HG02870 (cell line): ENCODE measurements around the gene UBE2L5.

Experiments
- ATAC-seq: cut with Tn5 transposase; IDR thresholded peaks from one replicate; pipeline ENCODE4 v1.9.1; 2021; ENCODE audit warnings: mild to moderate bottlenecking, moderate library complexity; ENCODE audit not compliant: unreplicated experiment

Gene UBE2L5

DNA sequence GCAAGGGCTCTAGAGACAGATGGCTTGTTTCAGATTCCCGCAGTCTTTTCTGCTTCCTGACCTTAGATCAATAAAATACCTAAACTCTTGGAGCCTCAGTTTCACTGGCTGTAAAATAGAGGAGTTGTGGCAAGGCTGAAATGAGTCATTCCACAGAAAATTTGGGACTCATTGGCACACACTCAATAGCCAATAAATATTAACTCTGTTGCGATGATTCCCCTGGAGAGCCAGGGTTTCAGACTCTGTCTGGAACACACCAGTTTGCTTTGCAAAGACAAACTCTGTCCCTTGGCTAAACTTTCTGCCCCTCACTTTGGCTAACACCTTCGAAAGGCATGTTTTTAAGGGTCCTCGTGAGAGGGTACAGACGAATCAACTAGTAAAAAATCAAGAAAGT lies 18.1 kb upstream of the UBE2L5 start:
- no peak for ATAC-seq

DNA sequence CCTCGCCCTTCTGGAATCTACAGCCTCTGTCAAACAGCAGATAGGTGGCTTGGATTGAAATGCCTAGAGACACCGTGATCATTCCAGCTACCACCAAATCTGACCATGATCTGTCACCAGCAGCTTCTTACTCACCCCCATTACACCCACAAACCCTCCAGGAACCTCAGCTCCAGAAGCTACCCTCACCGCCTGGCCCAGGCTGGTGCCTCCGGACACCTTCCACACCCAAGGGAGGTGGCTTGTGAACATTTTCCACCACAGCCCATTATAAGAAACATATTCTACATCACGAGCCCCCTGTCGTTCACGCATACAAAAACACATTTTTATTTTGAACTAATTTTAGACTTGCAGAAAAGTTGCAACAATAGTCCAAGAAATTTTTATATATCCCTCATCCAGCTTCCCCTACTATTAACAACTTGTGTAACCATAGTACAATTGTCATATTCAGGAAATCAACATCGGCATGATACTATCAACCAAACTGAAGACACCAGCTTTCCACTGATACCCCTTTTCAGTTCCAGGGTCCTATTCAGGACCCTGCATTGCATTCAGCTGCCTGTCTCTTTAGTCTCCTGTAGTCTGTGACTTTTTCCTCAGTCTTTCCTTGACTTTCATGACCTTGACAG lies 15.4 kb upstream of the UBE2L5 start:
- ATAC-seq, result no peak

GRCh38 chr13:30408319-30409101 lies 13.8 kb upstream of the UBE2L5 start:
- peak; percentile 92 for ATAC-seq

DNA sequence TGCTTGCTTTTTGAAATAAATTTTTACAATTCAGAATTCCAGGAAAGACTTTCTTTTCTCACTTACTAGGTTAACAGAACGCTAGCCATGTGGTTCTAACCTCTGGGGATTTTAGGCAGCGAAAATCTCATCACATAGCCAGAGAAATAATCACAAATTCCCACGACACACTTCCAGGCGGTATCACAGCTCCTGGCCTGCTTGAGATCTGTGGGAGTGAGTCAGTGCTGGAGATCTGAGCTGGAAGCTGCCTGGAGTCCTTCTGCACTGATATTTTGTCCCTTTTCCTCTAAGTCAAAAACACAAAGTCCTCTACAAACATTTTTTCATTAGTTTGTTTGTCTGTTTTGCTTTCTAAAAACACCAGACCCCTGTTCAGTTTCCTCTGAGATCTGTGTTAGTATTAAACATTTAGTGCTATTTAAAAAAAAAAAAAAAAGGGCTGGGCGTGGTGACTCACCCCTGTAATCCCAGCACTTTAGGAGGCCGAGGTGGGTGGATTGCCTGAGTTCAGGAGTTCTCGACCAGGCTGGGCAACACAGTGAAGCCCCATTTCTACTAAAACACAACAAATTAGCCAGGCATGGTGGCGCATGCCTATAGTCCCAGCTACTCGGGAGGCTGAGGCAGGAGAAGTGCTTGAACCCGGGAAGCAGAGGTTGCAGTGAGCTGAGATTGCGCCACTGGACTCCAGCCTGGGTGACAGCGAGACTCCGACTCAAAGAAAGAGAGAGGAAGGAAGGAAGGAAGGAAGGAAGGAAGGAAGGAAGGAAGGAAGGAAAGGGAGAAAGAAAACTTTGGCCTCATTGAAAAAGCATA lies 12.2 kb upstream of the UBE2L5 start:
- ATAC-seq, result no peak

- no peak for ATAC-seq
These were observed 11.6 kb upstream of the UBE2L5 start for GRCh38 chr13:30410705-30411125.

DNA sequence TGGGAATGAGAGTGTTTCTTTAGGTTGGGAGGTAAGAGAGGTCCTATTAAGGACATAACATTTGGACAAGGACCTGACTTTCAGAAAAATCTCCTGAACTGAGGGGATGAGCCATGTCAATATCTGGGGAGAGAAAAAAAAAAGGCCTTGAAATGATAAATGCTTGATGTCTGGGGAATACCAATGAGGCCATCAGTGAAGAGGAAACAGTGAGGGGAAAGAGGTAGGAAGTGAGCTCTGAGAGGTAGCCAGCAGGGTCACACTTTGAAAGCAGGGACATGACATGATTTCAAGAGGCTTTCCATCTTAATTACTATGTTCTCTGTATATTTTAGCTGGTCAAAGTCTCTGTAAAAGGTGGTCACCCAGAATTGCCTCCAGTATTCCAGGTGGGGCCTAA lies 9.9 kb upstream of the UBE2L5 start:
- ATAC-seq, result no peak

- ATAC-seq, result no peak
These were observed 8.5 kb upstream of the UBE2L5 start for GRCh38 chr13:30413842-30414241.

GRCh38 chr13:30415430-30416030 lies 6.8 kb upstream of the UBE2L5 start:
- peak; percentile 75 for ATAC-seq

DNA sequence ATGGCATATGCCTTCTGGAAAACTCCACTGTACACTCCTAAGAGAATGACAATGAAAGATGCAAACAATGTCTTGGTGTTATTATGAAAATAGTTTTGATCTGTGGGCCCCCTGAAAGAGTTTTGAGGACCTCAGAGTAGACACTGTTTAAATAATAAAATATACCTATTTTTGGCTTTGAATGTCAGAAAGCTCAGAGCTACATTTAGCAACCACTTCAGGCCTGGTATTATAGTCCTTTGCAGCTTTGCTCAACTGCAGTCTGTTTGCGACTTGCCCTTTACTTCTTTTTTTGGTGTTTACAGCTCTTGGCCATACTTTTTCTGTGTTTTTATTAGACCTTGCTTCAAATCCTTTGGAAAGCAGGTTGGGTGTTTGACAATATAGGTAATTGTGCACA lies 5.8 kb upstream of the UBE2L5 start:
- no peak for ATAC-seq

DNA sequence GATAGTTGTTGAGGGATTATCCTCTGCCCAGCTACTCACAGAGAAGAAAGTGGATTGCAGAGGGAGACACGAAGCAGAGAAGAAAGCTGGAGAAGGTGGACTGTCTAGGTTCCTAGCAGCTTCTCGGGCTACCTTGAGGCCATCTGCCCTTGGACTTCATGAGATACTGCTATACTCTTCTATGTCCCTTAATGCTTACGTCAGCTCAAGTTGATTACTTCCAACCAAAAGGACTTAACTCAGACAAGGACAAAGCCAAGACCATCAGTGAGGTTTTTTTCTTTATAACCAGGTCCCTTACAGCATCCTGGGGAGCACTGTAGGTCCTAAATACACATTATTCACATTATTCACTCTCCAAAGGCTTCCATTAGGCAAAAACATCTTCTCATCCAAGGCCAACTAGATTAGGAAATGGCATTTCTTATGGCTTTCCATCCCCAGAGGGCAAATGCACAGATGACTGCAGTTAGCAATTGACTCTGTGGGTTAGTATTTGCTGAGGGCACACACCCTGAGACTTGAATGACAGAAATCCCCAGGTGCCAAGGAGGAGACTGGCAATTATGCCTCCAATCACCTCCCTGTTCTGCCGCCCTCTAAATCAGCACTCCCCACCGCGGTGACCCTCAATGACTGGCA lies 4.1 kb upstream of the UBE2L5 start:
- ATAC-seq, result no peak

DNA sequence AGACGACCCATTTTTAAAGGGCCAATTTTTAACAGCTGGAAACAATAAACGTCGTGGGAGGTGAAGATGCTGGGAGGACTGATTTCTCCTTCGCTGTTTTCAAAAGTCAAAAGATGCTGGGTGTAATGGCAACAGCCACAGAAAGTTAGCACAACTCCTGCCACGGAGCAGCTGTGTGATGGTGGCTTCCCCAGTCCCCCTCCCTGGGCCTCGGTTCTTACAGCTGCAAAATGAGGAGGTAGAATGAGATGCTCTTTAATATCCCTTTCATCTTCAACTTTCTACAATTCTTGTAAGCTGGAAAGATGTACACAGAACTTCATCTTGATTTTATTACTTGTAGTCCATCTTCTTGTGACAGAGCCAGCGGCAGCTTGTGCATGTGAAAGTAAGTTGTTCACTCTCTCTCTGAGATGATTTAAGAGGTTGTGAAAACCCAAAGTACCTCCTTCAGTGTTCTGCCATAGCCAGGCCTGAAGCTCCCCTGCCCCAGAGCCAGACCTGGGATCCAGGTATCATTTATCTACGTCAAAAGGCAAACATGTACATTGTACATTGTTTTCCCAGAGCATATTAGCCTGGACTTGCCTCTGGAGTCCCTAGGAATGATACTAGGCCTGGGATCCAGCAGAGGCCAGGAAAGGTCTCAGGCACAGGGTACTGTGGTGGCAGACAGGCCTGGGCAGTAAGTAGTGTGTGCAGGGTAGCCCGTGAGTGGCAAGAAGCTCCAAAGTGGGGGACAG lies 3.4 kb upstream of the UBE2L5 start:
- no peak for ATAC-seq

- ATAC-seq, result no peak
These were observed 920 bp upstream of the UBE2L5 start for GRCh38 chr13:30421093-30422053.

GRCh38 chr13:30423891-30424290 lies 1.6 kb downstream of the UBE2L5 start:
- ATAC-seq, result no peak

DNA sequence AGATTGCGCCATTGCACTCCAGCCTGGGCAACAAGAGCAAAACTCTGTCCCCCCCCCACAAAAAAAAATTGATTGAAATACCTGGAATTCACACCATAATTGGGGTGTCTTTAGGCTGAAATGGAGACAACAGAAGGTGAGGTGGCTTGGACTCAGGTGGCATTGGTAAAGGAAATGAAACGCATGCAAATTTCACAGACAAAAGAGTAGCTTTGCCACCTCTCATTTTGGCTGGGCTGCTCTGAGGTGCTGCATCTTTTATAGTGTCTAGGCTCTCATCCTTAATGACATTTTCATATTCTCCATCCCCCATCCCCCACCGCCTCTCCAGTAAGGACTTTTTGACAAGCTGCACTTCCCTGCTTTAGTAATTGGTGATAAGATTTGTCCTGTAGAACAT lies 6.9 kb downstream of the UBE2L5 start:
- ATAC-seq, result no peak

DNA sequence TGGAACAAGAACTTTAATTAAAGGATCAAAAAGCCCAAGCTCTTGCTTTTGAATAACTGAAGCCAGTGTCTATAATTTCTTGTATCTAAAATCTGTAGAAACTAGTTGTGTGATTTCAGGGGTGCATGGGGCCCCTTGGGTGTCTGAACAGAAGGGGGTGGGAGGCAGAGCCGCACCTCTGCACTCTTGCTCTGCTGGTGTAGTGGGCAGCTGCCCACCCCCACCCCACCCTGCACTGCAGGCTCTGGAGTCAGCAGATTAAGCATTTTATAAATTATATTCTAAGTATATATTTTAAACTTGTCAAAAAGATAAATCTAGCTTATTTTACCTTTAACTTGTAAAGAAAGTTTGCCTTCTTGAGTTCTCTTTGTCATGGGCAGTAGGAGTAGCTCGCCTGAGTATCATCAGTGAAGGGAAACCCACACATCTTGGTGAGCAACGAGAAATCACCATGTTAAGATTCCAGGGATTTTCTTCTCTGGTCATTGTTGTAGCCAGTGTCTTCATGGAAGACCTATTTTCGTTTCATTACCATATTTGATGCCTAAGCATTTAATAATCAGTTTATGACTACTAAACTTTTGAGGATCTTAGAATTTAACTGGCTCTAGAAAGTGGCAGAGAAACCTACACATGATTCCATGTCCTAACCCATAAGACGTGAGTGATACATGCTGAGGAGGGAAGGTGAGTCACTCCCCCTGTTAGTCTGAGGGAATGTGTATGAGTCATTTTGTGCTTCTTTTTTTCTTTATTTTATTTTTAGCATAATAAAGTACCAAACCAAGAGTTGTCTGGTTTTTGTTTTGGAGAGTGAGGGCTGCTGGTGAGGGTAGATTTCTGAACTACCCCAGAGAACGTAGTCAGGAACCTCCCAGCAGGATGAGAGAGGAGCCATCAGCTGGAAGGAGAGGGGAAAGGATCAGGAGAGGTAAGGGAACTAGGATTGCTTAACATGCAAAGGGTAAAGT lies 7.7 kb downstream of the UBE2L5 start:
- peak; percentile 76 for ATAC-seq

DNA sequence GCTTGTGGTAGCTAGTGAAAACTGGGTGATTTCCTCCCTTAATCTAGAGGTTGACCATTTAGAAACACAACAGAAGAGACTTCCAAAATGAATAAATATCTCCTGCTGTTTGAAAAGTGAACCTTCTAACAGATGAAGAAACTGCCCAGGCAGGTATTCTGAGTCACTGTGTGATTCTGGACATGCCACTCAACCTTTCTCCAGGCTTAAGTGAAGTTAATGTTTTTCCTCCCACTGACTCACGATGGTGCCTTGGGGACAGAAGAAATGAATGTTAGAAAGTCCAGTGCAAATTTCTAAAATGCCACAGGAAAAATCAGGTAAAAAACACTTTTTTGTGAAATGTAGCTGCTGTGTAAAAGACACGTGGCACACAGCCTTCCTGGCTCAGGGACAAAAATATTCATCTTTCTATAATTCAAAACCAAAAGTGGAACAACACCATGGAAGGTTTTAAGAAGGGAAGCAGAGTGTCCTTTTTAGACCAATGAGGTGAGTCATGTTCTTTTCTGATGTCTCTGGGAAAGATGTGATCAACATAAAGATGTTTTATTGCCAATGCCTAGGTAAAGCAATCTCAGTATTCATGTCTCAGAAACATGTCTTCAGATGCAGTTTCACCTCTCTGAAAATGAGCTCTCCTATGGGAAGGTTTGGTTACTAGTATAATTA lies 9.1 kb downstream of the UBE2L5 start:
- ATAC-seq, result peak; percentile 35

DNA sequence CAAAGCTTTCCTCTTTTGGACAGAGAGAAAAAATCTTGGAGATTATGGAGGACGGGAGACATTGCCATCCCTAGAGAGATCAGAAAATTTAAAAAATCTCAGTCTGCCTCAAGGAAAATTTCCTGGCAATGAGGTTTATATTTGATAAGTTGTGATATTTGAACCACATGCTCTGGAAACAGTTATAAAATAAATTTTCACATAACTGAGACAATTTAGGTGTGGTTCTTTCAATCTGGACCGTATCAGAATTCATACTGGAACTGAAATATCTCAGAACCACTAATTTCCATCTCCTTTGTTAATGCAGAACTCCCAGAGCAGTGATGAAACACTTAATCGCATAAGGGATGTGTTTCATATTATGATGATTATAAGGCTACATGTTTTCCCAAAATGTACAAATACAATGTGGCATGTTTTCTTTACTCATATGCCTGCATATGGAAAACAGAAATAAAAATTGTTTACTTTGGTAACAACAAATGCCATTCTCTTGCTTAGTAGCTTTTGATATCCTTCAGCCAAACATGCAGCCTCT lies 13.7 kb downstream of the UBE2L5 start:
- ATAC-seq, result no peak
